Inflammatory macrophage treated with lipopolysaccharide for 1 hour (primary cell): ENCODE measurements around the gene PDGFC.

ENCODE experiments used
- DNase-seq, 2 donors: peaks; one replicate each; pipeline ENCODE4 v3.0.0-alpha.2; 2020 to 2022

PDGFC gene, protein sequence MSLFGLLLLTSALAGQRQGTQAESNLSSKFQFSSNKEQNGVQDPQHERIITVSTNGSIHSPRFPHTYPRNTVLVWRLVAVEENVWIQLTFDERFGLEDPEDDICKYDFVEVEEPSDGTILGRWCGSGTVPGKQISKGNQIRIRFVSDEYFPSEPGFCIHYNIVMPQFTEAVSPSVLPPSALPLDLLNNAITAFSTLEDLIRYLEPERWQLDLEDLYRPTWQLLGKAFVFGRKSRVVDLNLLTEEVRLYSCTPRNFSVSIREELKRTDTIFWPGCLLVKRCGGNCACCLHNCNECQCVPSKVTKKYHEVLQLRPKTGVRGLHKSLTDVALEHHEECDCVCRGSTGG

DNA sequence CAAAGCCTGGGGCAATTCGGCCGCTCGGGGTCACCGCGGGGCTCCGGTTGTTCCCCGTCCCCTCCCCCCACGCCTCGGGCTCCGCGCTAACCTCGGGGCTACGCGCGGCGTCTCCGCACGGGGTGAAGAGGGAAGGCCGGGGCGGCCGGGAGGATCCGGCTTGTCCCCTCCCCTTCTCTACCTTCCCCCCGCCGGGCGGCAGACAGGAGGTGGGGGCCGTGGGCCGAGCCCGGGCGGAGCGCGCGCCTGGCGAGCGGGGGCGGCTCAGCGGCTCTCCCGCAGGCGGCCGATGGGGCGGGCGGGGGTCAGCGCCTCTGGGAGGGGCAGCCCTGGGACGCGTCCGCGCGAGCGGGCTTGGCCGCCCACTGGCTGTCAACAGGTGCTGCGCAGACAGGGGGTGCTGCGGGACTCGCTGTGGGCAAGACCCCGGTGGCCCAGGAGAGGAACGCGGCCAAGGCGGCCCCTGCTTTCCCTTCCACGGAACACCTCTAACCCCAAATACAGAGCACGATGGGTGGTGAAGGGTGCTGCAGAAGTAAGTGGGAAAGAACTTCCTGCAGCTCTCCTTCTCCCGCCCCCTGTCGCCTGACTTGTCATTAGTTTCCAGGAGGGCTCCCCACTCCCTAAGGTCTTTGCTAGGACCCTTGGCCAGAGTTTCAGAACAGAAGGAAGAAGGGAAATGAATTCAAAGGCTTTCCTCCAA, at the start of gene PDGFC:
Gene PDGFC, minus strand, starts transcription at position 124 of the 703 bp plus-strand sequence. CDS start 896 bp downstream, outside the sequence.
- DNase-seq: peak; percentile 53 to 59

DNA sequence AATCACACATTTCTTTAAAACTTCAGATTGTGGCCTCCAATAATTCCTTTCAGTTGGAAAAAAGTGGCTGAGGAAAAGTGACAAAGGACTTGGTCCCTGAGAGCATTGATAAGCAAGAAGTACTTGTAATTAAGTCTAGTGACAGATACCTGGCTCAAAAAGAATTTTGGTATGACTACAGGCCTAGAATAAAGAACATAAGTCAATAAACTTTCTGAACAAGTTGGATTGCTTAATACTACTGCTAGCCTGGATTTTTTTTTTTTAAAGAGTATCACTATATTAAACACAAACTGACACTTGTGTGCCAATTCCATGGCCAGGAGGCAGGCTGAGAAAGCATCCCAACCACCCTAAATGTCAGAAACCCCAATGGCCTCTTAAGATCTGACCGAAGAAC, 49.3 kb upstream of the PDGFC start:
- DNase-seq: no peak

DNA sequence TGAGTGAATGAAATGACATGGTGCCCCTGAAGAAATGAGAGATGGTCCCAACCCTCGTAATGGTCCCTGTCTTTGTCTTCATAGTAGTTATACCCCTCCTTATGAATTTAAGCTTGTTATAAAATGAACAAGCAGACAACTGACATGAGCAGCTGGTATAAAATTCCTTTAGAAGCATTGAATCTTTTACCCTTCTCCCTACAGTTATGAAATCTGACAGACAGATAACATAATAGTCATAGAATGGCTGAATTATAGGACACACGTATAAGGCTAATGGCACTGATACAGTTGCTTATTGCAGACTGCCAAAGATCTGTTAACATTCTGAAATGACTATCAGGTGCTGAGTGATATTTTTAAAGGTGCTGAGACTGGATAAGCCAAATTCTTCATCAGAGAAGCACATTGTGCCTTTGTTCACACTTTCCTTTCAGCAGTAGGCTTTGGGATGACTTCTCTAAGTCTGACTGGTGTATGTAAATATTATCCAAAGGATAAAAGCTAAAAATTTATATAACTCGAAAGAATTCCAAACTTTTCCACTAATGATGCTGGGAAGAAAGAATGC, 47.4 kb upstream of the PDGFC start:
- no peak for DNase-seq

DNA sequence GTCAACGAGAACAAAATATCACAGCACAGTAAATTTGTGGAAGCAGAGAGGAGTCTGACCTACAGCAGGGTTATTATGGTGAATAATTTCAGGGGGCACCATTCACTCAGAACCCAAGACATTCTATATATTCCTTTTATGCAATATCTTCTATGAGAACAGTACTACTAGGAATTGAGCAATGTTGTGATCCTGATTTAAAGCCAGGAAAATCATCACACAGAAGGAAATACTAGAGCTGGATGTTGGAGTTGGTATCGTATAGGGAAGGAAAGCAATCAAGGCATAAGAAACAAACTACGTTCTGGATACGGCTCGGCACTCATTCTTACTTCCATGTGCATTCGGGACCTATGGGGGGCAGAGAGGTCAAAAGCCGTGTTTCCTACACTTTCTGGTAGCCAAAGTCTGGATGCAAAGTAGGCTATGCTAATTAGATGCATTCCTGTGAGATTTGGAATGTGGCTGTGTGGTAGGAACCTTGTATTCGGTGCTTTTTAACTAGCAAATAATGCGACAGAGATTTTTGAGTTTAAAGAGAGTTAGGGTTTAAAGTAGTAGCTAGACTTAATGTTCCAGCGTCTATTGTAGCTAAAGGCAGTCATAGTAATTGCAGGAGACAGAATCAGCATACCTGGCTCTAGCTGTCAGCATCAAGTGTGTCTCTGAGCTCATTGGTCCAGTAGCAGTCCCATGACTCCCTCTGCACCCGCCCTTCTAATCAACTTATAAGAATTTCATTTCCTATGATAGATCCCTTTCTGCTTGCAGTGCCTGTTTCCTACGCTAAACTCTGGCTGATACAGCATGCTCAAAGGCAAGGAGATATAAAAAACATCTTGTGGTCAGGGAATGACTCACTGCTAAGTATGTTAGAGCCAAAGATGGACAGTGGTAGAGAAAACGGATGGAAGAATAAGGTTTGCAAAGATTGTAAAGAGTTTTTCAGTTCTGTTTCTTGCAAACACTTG, 43.3 kb upstream of the PDGFC start:
- DNase-seq: no peak

DNA sequence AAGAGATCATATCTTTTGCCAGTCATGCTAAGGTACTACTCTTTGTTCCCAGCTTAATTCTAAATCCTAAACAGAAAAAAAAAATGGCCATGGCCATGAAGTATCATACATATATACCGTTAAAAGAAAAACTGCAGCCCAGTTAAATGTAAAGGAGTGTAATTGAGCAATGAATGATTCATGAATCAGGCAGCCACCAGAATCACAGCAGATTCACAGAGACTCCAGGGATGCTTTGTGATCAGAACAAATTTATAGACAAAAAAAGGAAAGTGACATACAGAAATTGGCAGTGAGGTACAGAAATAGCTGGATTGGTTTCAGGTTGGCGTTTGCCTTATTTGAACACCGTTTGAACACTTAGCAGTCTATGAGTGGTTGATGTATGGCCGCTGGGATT, 42.1 kb upstream of the PDGFC start:
- DNase-seq: no peak

DNA sequence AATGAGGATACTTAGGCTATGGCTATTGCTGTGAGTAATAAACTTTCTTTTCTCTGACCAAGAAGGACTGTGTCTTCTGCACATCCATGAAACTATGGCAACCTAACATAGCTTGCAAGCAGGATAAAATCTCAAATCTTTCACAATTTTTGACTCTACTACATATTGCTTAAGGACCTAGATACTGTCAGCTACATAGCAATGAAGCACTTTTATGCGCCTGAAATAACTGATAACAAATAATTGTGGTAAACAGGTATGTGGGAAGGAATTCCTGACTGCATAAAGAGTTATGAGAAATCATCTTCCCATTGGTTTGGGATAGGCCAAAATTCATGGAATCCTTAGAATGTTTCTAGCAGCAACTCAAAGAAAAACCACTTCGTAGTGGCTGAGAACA, 41.2 kb upstream of the PDGFC start:
- DNase-seq: no peak

DNA sequence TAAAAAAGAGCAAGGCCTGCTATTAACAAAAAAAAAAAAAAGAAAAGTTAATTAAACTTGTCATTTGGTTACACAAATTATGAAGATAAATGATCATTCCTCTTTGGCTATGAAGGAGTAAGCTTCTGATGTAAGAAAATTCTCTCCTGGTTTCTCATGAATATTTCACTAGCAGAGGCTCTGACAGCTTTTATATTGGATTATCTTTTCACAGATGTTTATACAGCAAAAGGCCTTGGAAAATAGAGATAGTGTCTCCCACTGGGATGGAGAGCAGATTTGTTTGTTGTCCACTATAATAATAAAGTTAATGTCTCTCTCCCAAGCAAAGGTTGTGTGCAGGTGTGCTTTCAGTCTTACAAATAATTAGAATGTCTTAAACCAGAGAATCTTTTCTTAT, 40.7 kb upstream of the PDGFC start:
- DNase-seq: no peak

DNA sequence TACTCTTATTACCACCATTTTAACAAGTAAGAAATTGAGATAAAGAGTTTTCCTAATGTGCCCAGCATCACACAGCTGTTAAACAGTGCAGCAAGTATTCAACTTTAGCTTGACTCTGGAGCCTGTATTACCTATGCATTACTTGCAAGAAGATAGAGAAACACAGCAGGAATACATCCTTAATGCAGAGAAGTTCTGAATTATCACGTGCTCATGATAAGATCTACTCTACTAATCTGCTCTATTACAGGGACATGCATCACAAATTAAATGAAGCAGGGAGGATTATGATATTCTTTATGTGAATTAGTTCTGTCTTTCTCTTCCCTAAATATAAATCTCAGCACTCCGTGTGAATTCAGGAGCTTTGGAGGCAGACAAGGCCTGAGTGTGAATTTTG, 39.0 kb upstream of the PDGFC start:
- no peak for DNase-seq

DNA sequence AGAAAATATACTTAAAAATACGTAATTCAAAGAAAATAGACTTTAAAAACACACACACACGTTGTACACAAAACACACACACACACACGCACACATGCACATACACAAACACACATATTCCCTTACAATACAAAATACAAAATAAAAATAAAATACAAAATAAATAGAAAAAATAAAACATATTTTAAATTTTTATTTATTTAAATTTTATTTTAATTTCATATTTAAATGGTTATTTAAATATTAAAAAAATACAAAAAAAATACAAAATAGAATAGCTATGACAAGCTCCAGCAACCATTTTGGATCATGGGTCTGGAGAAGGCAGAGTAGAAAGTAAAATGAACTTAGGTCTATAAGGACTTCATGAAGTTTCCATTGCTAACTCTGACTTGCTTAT, 34.2 kb upstream of the PDGFC start:
- DNase-seq: no peak

DNA sequence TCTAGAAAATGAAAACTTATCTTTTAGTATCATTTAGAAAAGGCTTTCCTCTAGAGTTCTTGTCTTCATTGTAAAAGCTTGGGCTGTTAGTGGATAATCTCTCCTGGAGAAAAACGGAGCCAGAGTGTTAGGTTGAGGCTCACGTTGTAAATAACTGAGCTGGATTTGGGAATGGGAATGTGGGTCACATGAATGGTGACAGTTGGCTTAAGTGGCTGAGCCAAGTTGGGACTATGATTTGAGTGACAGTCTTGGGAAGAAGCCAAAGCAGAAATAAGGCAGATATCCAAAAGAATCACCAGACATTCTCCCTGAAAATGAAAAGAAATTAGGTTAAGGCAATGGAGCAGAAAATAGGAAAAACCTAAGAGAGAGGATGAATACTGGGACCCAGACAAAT, 33.6 kb upstream of the PDGFC start:
- DNase-seq: no peak

DNA sequence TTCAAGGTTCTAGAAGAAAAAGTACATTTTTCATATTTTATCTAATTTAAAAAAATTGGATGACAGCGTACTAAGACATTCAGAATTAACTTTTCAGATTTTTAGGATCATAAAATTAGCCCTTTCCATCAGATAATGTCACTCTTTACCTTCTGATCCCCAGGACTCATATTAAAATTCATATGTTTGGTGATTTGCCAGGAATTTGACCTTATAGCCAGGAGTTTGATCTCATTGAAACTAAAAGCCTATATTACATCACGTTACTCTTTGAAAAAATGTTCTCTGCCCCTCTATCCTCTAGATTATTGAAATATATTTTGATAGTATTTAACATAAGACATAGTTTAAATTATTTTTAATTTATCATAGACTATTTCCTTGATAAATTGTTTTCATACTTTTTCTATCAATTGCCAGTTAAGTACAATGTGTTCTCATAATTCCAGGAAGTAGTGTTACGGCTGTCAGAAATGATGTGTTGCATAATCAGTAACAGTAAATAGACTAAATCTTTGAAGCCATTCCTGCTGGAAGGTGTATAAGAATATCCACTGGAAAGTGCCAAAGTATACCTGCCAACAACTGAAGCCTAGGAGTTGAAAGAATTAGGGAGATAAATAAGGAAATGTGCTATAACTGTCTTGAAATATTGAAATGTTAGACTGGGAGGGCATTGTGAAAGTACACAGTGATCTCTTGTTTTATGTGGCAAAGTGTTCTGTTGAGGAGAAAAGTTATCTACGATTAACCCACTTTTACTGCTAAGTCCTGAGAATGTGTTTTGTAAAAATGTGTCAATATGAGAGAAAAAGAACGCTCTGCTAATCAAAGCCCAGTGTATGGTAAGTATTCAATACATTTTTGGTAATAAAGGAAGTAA, 32.9 kb upstream of the PDGFC start:
- peak in 1 of 2 donors; percentile 5 for DNase-seq

DNA sequence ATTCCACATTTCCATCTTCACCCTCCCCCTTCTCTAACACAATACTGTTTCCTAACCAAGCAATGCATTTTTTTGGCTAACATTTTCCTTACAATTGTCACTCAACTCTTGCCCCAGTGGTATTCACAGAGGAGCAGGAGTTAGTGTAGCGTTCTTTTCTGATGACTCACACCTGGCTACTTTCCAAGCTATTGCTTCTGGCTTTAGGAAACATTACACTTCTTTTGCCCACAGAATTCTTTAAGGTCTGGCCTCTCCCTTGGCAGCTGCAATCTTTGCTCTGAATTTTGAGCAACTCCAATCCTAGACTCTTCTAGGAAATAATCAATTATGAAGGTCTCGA, 27.5 kb upstream of the PDGFC start:
- DNase-seq: peak; percentile 24 to 47

DNA sequence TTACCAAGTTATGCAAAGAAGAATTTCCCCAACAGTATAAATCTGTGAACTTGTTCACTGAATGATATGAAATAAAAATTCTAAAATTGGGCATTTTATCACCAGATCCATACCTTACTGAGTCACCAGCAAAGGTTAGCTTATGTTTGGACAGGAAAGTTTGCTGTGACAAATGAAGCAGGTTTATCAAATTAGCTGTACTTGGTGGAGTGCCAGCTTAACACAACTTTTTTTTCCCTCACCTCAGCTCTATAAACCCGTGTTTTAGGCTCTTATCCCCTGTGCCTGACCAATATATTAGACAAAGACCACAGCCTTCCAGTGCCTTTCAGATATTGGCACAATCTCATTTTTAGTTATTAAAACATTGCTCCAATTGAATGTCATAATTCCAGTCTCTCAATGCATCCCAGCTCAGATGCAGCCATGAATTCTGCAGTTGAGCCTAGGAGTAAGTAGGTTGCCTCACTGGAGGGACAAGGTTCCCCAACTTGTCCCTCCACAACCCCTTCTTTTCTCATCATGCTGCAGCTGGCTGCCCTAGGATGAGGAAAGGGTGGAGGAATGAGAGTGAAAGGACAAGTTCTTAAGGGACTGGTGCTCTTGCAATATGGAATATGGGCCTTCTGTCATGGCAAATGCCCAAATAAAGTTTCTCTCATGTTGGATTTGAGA, 27.0 kb upstream of the PDGFC start:
- DNase-seq: no peak

DNA sequence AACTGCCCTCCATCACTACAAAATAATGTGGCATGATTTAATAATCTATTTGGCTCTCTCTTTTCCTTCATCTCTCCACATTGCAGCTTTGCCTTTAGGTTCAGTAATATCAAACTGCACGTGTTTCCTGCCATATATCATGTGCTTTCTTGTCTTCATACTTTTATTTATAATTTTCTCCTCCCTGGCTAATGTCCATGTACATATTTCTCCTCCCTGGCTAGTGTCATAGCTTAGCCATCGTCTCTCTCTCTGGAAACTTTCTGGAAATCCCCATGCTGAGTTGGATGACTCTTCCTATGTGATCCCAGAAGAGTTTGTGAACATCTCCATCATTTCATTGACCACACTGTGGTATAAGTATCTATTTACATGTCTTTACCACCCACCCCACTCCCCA, 21.3 kb upstream of the PDGFC start:
- DNase-seq: peak in 1 of 2 donors; percentile 45

DNA sequence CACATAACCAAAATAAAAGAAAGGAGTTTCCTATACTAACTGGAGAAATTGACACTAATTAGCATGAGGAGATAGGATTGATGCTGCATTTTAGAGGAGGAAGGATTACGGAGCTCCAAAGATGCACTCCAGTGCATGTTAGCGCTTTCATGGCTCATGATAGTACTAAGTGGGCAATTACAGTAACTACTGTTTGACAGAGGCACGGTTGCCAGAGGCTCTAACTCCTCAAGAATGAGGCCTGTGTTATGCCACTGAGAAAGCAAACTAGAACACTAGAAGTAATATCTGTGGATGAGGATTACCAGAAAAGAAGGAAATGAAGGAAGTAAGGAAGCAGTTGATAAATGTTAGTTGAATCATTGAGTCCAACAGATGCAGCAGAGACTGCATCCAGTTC, 19.6 kb upstream of the PDGFC start:
- no peak for DNase-seq

DNA sequence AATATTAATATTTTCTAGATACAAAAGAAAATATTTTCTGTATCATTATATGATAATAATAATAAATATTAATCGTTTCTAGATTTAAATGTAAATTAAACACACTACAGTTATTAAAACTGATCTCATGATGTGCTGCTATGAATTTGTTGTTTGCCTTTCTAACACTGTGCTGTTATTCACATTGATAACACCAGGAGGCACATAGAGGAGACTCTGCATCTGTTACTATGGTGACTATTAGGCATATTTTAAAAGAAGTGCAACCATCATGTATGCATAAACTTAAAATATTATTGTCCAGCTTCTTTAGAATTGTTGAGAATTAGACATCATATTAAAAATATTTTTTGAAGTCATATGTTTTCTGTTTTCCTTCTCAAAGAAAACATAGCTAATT, 11.8 kb upstream of the PDGFC start:
- DNase-seq: no peak

DNA sequence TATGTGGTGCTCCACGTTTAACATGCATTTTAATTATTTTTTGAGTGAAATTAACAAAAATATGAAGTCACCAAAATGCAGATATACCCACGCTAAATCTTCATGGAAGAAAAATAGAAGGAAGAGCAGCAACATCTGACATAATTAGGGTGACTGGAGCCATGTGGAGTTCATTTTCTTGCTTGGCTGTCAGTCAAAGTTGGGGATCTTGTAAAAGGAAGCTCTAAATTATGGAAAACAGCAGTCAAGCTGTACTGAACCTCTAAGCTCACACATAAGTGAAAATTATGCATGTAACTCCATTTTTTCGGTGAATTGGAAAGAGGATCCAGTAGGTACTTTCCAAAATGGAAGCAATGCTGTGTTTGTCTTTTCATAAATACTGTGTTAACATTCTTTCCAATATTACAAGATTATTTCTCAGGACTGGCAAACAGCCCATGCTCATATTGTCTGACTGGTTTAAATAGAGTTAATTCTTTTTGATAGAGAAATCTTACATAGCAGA, 9.7 kb upstream of the PDGFC start:
- no peak for DNase-seq

DNA sequence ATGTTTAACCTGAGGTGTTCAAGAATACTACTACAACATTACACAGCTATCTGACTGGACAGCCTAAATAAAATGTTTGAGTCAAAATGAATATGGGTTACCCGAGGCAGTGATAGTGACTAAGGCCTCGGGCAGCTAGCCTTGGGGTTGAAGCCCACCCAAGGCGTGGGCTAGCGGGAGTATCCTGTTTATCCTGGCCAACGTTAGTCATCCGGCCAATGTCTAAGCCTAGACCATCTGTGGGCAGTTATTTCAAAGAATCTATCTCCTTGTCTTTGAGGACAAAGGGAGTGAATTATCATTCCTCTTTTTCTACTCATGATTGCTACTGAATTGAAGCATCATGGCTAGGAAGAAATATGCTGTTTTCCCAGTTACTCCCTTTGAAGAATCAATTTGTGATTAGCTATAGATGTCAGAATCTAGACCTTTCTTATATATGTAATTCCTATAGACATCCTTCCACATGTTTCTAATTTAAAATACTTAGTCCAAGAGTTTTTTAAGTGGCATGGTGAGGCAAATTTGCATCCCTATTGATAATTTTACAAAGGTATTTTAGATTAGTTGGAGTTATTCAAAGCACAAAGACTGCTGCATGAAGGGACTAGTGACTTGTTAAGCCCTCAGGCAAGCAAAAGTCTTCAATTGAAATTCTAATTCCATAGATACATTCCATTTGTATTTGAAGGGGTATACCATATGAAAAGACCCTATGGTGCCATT, 6.0 kb upstream of the PDGFC start:
- no peak for DNase-seq

DNA sequence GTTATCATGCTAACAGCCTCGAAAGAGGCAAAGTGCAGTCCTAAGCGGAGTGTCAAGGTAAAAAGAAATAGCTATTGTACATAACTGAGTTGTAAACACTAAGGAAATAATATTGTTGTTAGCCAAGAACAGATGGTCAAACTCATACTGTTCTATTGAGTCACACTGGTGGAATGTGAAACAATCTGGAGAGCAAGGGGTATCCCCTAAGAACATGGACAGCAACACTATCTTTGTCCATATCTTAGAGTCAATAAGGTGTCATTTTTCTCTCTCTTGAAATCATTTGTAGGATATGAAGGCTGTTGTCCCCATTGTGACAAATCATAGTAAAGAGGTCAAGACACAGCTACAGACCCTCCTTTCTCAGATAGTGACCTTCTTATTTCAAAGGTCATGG, 4.5 kb upstream of the PDGFC start:
- DNase-seq: no peak

DNA sequence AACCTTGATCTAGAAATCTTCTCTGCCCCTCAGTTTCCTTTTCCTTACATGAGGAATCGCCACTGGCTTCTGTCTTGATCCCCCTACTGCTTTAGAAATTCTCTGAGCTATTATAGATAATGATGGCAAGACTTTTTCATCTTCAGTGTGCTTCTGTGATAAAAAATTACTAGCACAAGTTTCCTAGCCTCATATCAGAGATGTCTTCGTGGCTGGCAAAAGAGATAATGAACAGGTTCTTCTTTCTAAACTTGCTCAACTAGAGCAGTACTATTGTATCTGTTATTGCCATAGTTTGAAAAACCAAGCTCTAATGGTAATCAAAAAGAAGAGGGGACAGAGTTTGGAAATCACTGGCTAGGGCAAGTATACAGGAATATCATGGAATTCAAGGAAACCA, 4.1 kb upstream of the PDGFC start:
- DNase-seq: no peak

DNA sequence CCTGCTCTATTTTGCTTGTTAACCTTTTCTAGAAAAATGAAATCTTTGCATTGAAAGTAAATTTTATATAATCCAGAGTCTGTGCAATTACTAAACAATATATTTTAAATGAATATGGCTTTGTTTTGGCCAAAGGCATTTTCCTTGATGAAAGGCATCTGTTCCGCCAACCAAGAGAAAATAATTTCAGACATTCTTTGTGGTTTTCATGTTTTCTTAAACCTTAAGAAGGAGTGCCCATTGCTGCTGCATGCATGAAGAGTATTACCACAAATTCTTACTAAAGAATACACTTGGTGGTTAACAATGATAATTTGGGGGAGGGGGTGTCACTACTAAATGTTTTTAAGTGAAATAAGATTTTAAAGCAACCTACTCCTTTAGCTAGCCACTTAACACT, 2.7 kb upstream of the PDGFC start:
- no peak for DNase-seq
